SK-N-SH treated with all-trans-retinoic acid at 6 μM for 48 hours (cell line): ENCODE results near the gene THSD4.

Experiments used
- ARNTL ChIP-seq: fragments of 450-650 bp; formaldehyde crosslinking; IDR thresholded peaks from 2 replicates; pipeline ENCODE4 v1.5.0; 2020; ENCODE audit warnings: low read depth, mild to moderate bottlenecking, moderate library complexity, borderline replicate concordance
- TOX ChIP-seq: fragments of 250-450 bp; sonication (Bioruptor Pico); IDR thresholded peaks from 2 replicates; pipeline ENCODE4 v1.8.0; 2021; ENCODE audit warnings: mild to moderate bottlenecking, moderate library complexity, borderline replicate concordance

DNA sequence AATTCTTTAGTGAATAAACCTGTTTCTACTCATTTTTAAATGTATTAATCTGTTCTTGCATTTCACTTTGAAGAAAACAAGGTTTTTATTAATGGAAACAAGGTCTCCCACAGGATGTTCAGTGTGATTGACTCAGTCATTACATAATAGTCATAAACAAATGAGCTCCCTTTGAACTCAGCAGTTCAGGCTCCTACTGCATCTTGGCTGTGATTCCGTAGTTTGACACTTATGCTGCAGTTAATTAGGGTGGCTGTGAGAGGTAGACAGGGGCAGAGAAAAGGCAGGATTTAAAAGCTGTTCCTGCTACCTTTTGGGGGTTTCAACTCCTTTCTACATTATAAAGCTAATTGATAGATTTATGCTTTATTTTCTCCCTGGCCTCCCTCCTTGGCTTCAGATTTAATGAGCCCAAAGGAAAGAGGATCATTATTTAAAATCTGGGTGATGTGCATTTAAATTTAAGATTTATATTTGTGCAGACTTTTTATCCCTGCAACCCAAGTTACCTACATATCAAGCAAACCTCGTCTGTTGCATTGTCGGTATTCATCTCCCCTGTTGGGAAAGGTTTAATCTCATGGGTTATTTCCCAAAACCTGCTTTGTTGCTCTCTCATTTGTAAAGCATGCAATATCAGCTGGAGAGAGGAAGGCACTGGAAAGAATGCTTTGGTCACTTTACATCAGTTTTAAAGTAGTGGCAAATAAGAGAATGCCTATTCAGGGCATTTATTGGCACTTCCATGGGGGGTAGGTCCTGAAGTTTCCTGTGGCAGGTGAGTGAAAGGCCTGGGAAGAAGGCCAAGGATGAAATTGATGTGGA is 350.1 kb downstream of the THSD4 start:
- TF ChIP-seq TOX (CRISPR knock-in tag) = no peak
- TF ChIP-seq ARNTL (CRISPR knock-in tag) = no peak
